Dendritic cell treated with granulocyte-macrophage colony-stimulating factor and Interleukin-4, amounts not matched to agents 40 ng/mL and 50 ng/mL, for 4 days (primary cell): Measurements from ENCODE around the gene KNSTRN.
A peak's percentile ranks its signal among the peaks of the same experiment; 100 is the strongest.

ENCODE experiments used
- H3K27ac Mint-ChIP-seq: one replicate; pipeline ENCODE4 v1.8.0; 2022; ENCODE audit warnings: mild to moderate bottlenecking, mixed read lengths
- H3K27me3 Mint-ChIP-seq: one replicate; pipeline ENCODE4 v1.8.0; 2022; ENCODE audit warnings: mild to moderate bottlenecking, mixed read lengths
- H3K36me3 Mint-ChIP-seq: one replicate; pipeline ENCODE4 v1.8.0; 2022; ENCODE audit warnings: low read depth, mixed read lengths
- H3K4me1 Mint-ChIP-seq: one replicate; pipeline ENCODE4 v1.8.0; 2022; ENCODE audit warnings: low read depth, mixed read lengths
- H3K4me3 Mint-ChIP-seq: one replicate; pipeline ENCODE4 v1.8.0; 2022; ENCODE audit warnings: mild to moderate bottlenecking, moderate library complexity, mixed read lengths
- H3K9me3 Mint-ChIP-seq: one replicate; pipeline ENCODE4 v1.8.0; 2022; ENCODE audit warnings: mixed read lengths
- intact Hi-C: fragments of 100-400 bp; cut with micrococcal nuclease; formaldehyde crosslinking; loops from one replicate; pipeline ENCODE4 v1.15.0; 2022

KNSTRN gene

DNA sequence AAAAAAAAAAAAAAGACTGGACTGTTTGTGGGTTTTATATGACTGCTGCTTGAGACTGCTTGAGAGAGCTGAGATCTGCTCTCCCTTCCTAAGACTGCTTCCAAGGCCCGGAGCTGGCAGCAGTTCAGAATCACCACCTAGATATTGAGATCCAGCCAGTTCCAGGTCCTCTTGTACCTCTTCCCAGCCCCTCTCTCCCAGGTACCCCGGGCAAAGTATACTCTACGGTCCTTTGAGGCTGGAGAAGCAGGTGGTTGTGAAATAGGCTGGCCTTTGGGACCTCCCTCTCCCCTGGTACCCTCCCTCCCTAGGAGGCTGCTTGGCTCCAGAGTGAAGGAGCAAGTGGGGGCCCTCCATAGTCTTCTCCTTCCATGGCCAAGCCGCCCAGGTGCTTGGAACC, 45.7 kb downstream of the KNSTRN start:
- no peak overlapping the region for H3K27ac Mint-ChIP-seq

DNA sequence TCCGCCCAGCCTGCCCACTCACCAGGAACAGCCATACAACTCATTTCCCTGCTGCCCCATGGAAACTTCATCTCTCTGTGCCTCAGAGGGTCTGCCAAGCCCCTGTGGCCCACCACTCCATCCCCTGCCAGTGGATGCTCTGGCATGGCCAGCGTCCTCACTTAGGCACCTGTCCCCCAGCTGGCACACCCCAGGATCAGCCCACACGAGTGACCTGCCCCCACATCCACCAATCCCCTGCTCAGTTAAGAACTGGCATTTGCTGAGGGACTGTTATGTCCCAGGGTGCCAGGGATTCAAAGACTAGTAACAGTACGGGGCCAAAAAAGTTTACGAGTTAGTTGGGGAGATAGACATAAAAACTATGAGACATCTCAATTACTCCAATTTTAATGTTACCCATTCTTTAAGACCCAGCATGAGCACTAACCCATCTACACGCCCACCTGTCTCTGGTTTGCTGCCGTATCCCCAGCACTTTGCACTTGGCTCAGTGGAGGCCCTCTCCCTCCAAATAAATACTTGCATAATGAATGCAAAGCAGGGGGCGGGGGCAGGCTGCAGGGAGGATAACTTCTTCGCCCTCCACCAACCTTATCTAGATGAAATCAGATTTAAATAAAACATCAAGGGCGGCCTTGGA, 46.7 kb downstream of the KNSTRN start:
- intact Hi-C loops = loop anchor here (10.0 kb wide), 1 partner anchor 144 kb away; the partner anchor contains the start of gene ANKRD63

More for the DNA sequence above, 45.7 kb downstream of the KNSTRN start:
- peaks cover 11% of the 10 kb centered on the region for H3K4me1 Mint-ChIP-seq
- H3K9me3 Mint-ChIP-seq = no peaks in the 10 kb centered on the region
- intact Hi-C loops = loop anchor here (10.0 kb wide), 1 partner anchor 143 kb away; the partner anchor contains the start of gene ANKRD63
- H3K36me3 Mint-ChIP-seq = no peaks in the 10 kb centered on the region
- H3K27me3 Mint-ChIP-seq = peaks cover 9% of the 10 kb centered on the region
- H3K4me3 Mint-ChIP-seq = no peak overlapping the region

DNA sequence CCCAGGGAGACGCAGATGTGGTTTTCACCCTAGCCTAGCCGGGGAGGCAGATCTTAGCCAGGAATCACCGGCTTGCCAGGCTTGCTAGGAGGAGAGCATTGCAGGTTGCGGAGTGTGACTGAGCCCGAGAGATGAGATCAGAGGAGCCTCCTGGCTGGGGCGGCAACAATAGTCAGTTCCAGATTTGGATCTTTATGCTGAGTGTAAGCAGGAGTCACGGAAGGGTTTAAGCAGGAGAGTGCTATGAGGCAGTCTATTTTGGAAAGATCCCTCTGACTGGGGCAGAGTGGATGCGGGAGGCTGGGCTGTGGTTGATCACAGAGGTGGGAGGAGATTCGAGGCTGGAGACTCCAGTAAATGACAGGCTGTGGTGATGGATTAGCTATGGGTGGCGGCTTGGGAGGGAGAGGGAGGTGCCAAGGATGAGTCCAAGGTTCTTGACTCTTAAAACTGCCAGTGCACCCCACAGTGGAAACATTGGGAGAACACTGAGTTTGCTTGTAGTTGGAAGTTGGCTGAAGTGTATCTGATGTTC, 47.8 kb downstream of the KNSTRN start:
- Mint-ChIP-seq H3K27me3 (peaks cover 26% of the 10 kb centered on the region), H3K4me3 (no peak overlapping the region), H3K4me1 (no peaks in the 10 kb centered on the region), H3K27ac (no peak overlapping the region), H3K9me3 (no peaks in the 10 kb centered on the region), H3K36me3 (no peaks in the 10 kb centered on the region)
- intact Hi-C loops = no loop called here

More for the DNA sequence above, 46.7 kb downstream of the KNSTRN start:
- H3K4me3 Mint-ChIP-seq = no peak overlapping the region
- H3K27ac Mint-ChIP-seq = no peak overlapping the region
- peaks cover 3% of the 10 kb centered on the region for H3K4me1 Mint-ChIP-seq
- H3K27me3 Mint-ChIP-seq = peaks cover 14% of the 10 kb centered on the region
- no peaks in the 10 kb centered on the region for H3K9me3 Mint-ChIP-seq
- H3K36me3 Mint-ChIP-seq = no peaks in the 10 kb centered on the region

DNA sequence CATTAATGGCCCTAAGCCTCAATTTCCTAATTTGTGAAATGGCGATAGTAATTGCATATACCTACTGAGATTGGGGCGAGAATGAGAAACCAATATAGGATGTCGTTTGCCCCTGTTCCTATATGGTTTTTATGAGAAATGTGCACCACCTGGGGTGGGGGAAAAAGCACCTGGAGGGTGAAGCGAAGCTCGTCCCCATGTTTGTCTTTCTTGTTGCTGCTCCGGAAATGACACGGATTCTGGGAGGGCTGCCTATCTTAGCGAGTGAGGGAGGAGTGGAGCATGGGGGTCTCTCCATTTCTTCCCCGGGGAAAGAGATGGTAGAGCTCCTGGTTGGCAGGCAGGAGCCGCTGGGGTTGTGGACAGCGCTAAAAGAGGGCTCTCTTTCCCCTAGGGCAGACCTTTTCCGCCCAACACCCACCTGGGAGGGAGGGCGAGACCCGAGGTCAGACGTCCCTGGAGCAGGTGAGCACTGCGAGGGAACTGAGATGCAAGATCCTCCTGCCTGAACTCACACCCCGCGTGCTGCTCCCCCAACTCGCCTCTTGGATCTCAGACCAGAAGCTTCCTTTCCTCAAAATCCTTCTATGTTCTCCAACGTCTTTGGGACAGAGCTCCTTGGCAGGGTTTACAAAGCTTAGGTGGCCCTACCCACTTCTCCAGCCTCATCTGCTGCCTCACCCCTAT, 52.6 kb downstream of the KNSTRN start:
- no peaks in the 10 kb centered on the region for H3K36me3 Mint-ChIP-seq
- H3K27ac Mint-ChIP-seq = no peak overlapping the region
- intact Hi-C loops = no loop called here
- H3K4me3 Mint-ChIP-seq = no peak overlapping the region
- no peaks in the 10 kb centered on the region for H3K9me3 Mint-ChIP-seq
- peaks cover 36% of the 10 kb centered on the region for H3K4me1 Mint-ChIP-seq
- peaks cover 66% of the 10 kb centered on the region for H3K27me3 Mint-ChIP-seq

DNA sequence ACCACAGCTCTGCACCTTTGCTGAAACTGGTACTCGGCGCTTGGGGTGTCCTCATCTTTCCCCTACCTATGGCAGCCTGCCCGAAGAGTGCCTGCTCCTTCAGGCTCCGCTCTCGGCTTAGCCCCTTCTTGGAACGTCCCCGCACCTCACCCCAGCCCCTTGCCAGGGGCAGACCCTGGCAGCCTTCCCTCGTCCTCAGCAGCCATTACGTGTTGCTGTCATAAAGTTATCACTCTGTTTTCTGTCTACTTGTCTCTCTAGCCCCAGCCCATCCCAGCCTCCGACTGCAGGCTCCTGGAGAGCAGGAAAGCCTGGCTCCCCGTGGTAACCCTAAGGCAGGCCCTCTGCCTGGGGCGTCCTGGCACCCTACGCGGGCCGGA, 53.2 kb downstream of the KNSTRN start:
- H3K9me3 Mint-ChIP-seq = no peaks in the 10 kb centered on the region
- H3K27me3 Mint-ChIP-seq = peaks cover 64% of the 10 kb centered on the region
- H3K4me3 Mint-ChIP-seq = no peak overlapping the region
- peaks cover 39% of the 10 kb centered on the region for H3K4me1 Mint-ChIP-seq
- no peaks in the 10 kb centered on the region for H3K36me3 Mint-ChIP-seq
- intact Hi-C loops = no loop called here
- H3K27ac Mint-ChIP-seq = no peak overlapping the region

DNA sequence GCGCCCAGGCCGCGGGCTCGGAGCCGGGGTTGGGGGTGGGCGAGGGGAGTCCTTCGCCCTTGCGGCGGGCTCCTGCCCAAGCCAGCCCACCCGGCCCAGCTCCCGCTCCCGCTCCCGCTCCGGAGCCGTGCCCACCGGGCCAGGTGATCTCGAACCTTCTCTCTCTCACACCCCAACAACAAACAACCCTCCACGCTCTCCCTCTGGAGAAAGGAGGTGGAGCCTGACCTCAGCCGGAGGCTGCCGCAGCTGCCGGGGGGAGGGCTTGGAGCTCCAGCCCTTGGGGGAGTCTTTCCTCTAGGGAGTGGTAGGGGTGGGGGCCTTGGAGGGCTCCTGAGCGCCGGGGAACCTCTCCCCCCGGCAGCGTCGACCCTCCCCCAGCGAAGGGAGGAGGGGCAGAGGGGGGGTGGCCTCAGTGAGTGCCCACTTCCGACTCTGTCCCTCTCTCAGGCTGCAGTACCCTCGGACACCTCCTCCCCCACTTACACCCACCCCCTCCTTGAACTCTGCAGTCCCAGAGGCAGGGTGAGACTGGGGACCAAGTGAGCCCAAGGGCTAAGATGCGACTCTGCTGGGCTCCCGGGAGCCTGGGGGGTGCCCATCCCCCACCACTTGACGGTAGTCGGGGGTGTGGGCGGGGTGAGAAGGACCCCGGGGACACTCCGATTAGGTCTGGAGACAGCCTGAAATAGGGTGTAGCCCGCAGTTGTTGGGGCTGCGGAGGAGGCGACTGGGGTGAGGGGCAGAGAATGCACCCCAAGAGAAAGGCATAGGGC, 53.8 kb downstream of the KNSTRN start:
- Mint-ChIP-seq H3K27me3 (peaks cover 64% of the 10 kb centered on the region), H3K9me3 (no peaks in the 10 kb centered on the region), H3K4me3 (peak overlapping the region; percentile 66), H3K36me3 (no peaks in the 10 kb centered on the region), H3K4me1 (peaks cover 39% of the 10 kb centered on the region), H3K27ac (no peak overlapping the region)
- intact Hi-C loops = no loop called here

DNA sequence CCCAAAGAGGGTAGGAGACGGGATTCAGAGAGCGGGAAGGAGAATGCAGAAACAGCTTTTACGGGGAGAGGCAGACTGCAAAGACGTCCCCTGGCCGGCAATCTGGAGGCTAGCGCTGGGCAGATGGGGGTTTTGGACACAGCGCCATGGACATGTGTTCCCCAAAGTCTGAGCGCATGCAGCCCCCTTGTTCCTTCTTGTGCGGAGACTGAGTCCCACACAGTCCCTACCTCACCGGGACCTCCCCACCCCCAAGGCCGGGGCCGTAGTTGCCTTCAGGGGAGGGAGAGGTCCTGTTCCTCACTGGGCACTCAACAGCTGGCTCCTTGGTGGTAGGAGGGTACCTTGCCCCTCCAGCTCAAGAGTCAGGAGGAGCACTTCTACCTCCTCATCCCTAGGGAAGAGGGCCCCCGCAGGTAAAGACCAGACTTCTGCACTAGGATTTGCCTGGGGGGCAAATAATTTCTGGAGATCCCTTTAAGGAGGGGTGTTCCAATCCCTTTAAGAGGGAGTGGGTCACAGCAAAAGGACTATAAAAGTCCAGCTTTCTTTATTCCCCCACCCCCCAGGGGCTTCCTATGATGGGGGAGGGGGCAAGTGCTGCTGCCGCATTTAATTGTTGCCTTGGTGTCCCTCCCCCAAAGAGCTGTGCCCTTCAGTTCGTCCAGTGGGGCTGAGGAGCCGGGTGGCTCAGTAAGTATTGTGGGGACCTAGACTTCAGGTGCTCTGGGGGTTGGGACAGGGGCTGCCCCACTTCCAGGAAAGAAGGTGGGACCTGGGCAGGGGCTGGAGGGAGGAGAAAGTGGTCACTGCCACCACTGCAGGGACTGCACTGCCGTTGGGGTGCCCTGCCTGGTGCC, 54.6 kb downstream of the KNSTRN start:
- Mint-ChIP-seq H3K9me3 (no peaks in the 10 kb centered on the region), H3K27ac (no peak overlapping the region), H3K27me3 (peaks cover 65% of the 10 kb centered on the region), H3K4me1 (peaks cover 39% of the 10 kb centered on the region), H3K36me3 (peaks cover 6% of the 10 kb centered on the region), H3K4me3 (peak overlapping the region; percentile 66)
- intact Hi-C loops = no loop called here

DNA sequence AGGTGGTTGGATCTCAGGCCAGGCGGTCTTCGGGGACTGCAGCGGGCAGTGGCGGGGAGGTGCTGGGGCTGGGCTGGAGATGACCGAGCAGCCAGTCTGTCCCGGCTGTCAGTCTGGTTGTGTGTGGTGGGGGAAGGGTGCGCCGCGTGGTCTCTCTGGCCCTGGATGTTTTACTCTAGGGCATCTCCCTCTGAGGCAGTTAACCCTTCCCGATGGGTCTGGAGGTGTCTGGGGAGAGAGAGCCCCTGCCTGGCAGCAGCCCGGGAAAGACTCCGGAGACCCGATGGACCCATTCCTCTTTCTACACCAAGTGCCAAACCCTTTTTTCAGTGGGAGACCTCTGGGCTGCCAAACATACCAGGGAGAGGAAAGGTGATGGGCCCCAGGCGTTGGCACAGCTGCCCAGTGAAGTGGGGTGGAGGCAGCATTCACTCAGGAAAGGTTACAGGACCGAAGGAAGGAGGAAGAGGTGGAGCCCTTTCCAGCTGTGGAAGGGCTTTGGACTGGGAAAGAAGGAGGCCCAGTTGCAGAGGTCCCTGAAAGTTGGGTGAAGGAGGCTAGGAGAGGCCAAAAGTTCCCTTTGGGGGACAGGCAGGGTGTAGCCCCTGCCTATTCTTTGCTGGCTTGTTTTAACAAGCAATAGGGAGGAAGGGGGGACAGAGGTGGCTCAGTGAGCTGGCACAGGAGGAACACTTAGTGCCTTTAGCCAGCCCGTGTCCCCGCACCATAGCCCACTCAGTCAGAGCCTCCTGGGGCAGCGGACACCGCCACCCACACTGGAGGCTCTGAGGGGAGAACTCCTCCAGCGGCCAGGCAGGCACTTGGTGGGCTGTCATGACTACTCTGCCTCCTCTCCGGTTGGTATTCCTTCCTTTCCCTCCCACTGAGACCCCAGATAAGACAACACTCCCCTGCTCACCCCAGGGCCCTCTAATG, 55.5 kb downstream of the KNSTRN start:
- intact Hi-C loops = no loop called here
- H3K4me1 Mint-ChIP-seq = peaks cover 47% of the 10 kb centered on the region
- no peak overlapping the region for H3K4me3 Mint-ChIP-seq
- peaks cover 72% of the 10 kb centered on the region for H3K27me3 Mint-ChIP-seq
- H3K36me3 Mint-ChIP-seq = peaks cover 6% of the 10 kb centered on the region
- H3K27ac Mint-ChIP-seq = no peak overlapping the region
- H3K9me3 Mint-ChIP-seq = no peaks in the 10 kb centered on the region

DNA sequence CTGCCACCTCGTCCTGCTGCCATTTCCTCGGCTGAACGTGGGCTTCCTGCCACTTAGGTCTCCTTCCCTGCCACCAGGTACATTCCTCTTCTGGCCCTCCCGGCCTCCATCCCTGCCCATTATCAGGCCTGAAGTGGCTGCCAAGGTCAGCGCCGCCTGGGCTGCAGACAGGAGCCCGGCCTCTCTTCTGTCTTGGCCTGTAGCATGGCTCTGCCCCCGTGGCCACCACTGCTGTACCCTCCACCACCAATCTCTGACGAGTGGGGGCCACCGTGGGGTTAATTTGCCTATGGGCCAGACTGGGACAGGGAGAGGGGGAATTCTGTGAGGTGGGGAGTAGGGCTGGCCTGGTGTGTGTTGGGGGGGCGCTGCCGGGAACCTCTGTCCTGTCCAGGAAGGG, 56.2 kb downstream of the KNSTRN start:
- H3K4me3 Mint-ChIP-seq = no peak overlapping the region
- H3K27ac Mint-ChIP-seq = no peak overlapping the region
- peaks cover 6% of the 10 kb centered on the region for H3K36me3 Mint-ChIP-seq
- H3K4me1 Mint-ChIP-seq = peaks cover 54% of the 10 kb centered on the region
- no peaks in the 10 kb centered on the region for H3K9me3 Mint-ChIP-seq
- intact Hi-C loops = no loop called here
- peaks cover 70% of the 10 kb centered on the region for H3K27me3 Mint-ChIP-seq

DNA sequence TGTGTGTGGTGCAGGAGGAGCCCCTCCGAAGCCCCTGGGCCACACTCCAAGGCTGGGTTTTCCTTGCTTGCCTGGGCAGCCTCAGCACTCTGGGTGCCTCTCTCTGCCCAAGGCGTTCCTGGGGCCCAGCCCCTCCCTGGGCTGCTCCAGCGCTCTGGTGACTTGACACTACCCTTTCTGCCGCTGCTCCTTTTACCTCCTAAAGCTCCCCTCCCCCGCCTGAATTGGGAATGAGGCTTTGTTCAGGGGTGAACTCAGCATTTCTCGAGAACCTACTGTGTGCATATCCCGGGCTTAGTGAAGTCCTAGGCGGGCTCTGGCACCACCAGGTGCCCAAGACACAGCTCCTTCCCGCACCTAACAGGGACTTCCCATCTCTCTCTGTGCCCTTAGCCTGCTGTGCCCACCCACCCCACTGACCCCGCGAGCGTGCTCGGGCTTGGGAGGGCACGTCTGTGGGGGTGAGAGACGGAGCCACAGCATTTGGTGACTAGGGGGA, 57.0 kb downstream of the KNSTRN start:
- peaks cover 68% of the 10 kb centered on the region for H3K27me3 Mint-ChIP-seq
- peak overlapping the region; percentile 70 for H3K27ac Mint-ChIP-seq
- peaks cover 62% of the 10 kb centered on the region for H3K4me1 Mint-ChIP-seq

DNA sequence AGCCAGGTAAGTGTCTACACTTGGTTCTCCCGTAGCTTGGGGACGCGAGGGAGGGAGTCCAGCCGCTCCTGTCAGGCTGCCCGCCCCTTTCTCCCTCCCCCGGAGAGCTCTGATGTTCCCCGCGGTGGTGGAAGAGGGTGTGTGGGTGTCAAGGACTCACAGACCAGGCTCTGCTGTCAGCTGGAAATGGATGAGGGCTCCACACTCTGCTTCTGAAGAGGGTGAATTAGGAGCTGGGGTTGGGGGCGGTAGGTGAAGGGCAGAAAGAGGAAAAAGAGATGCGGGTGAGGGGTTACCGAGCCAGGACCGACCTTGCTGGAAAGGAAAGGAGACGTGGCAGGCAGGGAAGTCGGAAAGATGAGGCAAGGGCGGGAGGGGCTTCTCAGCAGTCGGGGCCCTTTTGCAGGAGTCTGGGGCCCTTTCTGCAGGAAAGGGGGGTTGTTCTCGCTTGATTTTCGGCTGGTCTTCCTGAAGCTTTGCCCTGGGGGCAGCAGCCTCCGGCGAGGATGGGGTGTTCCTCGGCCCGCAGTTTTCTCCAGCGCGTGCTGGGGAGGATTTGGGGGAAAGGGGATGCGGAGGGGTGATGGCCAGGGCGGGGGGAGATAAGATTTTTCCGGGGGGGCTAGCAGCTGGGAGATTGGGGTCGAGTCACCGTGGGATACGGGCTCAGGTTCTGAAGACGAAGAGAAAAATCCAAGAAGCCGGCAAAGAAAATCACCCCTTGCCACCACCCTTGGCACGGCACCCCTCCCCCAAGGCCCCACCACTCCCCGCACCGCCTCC, 57.6 kb downstream of the KNSTRN start:
- H3K27ac Mint-ChIP-seq = peak overlapping the region; percentile 70
- H3K36me3 Mint-ChIP-seq = peaks cover 6% of the 10 kb centered on the region
- no peaks in the 10 kb centered on the region for H3K9me3 Mint-ChIP-seq
- peaks cover 68% of the 10 kb centered on the region for H3K4me1 Mint-ChIP-seq
- peak overlapping the region; percentile 80 for H3K4me3 Mint-ChIP-seq
- intact Hi-C loops = loop anchor here (10.0 kb wide), 1 partner anchor 65 kb away; no protein-coding TSS in a partner anchor
- H3K27me3 Mint-ChIP-seq = peaks cover 62% of the 10 kb centered on the region

More for the DNA sequence above, 57.0 kb downstream of the KNSTRN start:
- intact Hi-C loops = no loop called here
- Mint-ChIP-seq H3K4me3 (peak overlapping the region; percentile 80), H3K9me3 (no peaks in the 10 kb centered on the region), H3K36me3 (peaks cover 6% of the 10 kb centered on the region)
